GM23338 (cell line): Measurements from ENCODE around the gene PHF5A.

Source experiments
- CREB1 ChIP-seq: fragments of 250-450 bp; sonication (Bioruptor Pico); IDR thresholded peaks from 2 replicates; pipeline ENCODE4 v1.5.0; 2020; ENCODE audit warnings: low read depth, mild to moderate bottlenecking, moderate library complexity
- ETS1 ChIP-seq: IDR thresholded peaks from 2 replicates; pipeline ENCODE4 v1.6.1; 2016; ENCODE audit warnings: antibody characterized with exemption
- EZH2 ChIP-seq: fragments of 200-600 bp; sonication (generic); IDR thresholded peaks from one replicate; pipeline ENCODE4 v1.8.0; 2017; ENCODE audit warnings: antibody characterized with exemption, mild to moderate bottlenecking, low read depth; ENCODE audit not compliant: unreplicated experiment
- EZH2phosphoT487 ChIP-seq: fragments of 200-600 bp; sonication (generic); IDR thresholded peaks from one replicate; pipeline ENCODE4 v1.8.1; 2018; ENCODE audit warnings: antibody characterized with exemption; ENCODE audit not compliant: unreplicated experiment
- JUNB ChIP-seq: IDR thresholded peaks from one replicate; pipeline ENCODE4 v1.6.1; 2016; ENCODE audit warnings: antibody characterized with exemption; ENCODE audit not compliant: unreplicated experiment
- POLR2AphosphoS5 ChIP-seq: IDR thresholded peaks from 2 replicates; pipeline ENCODE4 v1.6.1; 2016; ENCODE audit warnings: antibody characterized with exemption, low read depth
- ZNF331 ChIP-seq: fragments of 250-450 bp; sonication (Bioruptor Pico); IDR thresholded peaks from 2 replicates; pipeline ENCODE4 v1.5.0; 2020; ENCODE audit warnings: low read depth, mild to moderate bottlenecking, moderate library complexity
- TF ChIP-seq, protein P1 (sequence below), 2 experiments: fragments of 200-600 bp in 1 of 2; sonication (generic) in 1 of 2; conservative IDR thresholded peaks; 2 replicates each; pipeline versions ENCODE4 v1.5.1 to v1.6.1; 2016 to 2017; ENCODE audit warnings: antibody characterized with exemption in 2 of 2, low read depth in 2 of 2, mild to moderate bottlenecking in 2 of 2, moderate library complexity in 1 of 2
- TF ChIP-seq, protein P2 (sequence below): IDR thresholded peaks from one replicate; pipeline ENCODE4 v1.6.1; 2018; ENCODE audit warnings: antibody characterized with exemption; ENCODE audit not compliant: unreplicated experiment

- TF ChIP-seq, protein P1, sequence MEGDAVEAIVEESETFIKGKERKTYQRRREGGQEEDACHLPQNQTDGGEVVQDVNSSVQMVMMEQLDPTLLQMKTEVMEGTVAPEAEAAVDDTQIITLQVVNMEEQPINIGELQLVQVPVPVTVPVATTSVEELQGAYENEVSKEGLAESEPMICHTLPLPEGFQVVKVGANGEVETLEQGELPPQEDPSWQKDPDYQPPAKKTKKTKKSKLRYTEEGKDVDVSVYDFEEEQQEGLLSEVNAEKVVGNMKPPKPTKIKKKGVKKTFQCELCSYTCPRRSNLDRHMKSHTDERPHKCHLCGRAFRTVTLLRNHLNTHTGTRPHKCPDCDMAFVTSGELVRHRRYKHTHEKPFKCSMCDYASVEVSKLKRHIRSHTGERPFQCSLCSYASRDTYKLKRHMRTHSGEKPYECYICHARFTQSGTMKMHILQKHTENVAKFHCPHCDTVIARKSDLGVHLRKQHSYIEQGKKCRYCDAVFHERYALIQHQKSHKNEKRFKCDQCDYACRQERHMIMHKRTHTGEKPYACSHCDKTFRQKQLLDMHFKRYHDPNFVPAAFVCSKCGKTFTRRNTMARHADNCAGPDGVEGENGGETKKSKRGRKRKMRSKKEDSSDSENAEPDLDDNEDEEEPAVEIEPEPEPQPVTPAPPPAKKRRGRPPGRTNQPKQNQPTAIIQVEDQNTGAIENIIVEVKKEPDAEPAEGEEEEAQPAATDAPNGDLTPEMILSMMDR (conservative IDR thresholded peaks at IDR 0.05; ENCODE audit: low read depth in 2 of 2) = no peak
- no peak; the same call in 1 of the 2 replicates for TF ChIP-seq POLR2AphosphoS5
- TF ChIP-seq ETS1 = no peak
- TF ChIP-seq, protein P2, sequence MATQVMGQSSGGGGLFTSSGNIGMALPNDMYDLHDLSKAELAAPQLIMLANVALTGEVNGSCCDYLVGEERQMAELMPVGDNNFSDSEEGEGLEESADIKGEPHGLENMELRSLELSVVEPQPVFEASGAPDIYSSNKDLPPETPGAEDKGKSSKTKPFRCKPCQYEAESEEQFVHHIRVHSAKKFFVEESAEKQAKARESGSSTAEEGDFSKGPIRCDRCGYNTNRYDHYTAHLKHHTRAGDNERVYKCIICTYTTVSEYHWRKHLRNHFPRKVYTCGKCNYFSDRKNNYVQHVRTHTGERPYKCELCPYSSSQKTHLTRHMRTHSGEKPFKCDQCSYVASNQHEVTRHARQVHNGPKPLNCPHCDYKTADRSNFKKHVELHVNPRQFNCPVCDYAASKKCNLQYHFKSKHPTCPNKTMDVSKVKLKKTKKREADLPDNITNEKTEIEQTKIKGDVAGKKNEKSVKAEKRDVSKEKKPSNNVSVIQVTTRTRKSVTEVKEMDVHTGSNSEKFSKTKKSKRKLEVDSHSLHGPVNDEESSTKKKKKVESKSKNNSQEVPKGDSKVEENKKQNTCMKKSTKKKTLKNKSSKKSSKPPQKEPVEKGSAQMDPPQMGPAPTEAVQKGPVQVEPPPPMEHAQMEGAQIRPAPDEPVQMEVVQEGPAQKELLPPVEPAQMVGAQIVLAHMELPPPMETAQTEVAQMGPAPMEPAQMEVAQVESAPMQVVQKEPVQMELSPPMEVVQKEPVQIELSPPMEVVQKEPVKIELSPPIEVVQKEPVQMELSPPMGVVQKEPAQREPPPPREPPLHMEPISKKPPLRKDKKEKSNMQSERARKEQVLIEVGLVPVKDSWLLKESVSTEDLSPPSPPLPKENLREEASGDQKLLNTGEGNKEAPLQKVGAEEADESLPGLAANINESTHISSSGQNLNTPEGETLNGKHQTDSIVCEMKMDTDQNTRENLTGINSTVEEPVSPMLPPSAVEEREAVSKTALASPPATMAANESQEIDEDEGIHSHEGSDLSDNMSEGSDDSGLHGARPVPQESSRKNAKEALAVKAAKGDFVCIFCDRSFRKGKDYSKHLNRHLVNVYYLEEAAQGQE = no peak
- no peak for TF ChIP-seq EZH2
- no peak for TF ChIP-seq ZNF331 (CRISPR knock-in tag)
- TF ChIP-seq CREB1 (CRISPR knock-in tag) = no peak
- TF ChIP-seq JUNB = no peak
- TF ChIP-seq EZH2phosphoT487 = no peak
These were observed 23.1 kb downstream of the PHF5A start for GRCh38 chr22:41445129-41446056.
